Endothelial cell of umbilical vein (primary cell): Measurements from ENCODE around the gene ACSM4.

ENCODE experiments used
- FOS ChIP-seq: IDR thresholded peaks from 2 replicates; pipeline ENCODE4 v1.6.1; 2011; ENCODE audit warnings: mild to moderate bottlenecking, low read length, moderate library complexity, borderline replicate concordance; ENCODE audit not compliant: insufficient read depth
- MYC ChIP-seq: IDR thresholded peaks from one replicate; pipeline ENCODE4 v1.6.1; 2011; ENCODE audit warnings: mild to moderate bottlenecking, low read depth, low read length
- POLR2A ChIP-seq: IDR thresholded peaks from 2 replicates; pipeline ENCODE4 v1.6.1; 2012; ENCODE audit warnings: low read depth, mild to moderate bottlenecking, control low read depth, low read length
- POLR2AphosphoS5 ChIP-seq: IDR thresholded peaks from 2 replicates; pipeline ENCODE4 v1.6.1; 2012; ENCODE audit warnings: low read depth, mild to moderate bottlenecking, control low read depth, low read length, moderate library complexity; ENCODE audit not compliant: insufficient read depth
- TF ChIP-seq, protein P1 (sequence below), 2 donors: IDR thresholded peaks; 1 replicate in 1 of 2; 2 replicates in 1 of 2; pipeline ENCODE4 v1.5.1; 2011; ENCODE audit warnings: low read length in 2 of 2, mild to moderate bottlenecking in 2 of 2, moderate library complexity in 2 of 2, control low read depth in 1 of 2, inconsistent platforms in 1 of 2, low read depth in 1 of 2; ENCODE audit not compliant: insufficient read depth in 1 of 2; ENCODE audit errors: extremely low read depth in 1 of 2

DNA sequence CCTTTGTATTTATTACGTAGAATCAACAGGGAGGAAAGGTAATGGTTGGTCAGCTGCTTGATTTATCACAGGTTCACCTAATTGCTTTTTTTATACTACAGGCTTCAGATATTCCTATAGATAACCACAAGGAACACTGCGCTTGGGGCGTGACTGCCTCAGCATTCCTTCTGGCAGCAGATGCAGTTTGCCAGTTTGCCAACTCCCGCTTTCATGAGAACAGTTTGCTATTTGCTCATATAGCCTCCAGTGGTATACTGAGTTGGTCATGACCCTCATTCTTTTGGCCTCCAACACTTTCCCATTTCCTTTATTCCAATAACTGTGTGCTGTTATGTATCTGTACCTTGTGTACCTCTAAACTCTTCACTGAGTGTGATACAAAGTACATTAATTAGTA is 38.6 kb upstream of the ACSM4 start:
- TF ChIP-seq, protein P1, sequence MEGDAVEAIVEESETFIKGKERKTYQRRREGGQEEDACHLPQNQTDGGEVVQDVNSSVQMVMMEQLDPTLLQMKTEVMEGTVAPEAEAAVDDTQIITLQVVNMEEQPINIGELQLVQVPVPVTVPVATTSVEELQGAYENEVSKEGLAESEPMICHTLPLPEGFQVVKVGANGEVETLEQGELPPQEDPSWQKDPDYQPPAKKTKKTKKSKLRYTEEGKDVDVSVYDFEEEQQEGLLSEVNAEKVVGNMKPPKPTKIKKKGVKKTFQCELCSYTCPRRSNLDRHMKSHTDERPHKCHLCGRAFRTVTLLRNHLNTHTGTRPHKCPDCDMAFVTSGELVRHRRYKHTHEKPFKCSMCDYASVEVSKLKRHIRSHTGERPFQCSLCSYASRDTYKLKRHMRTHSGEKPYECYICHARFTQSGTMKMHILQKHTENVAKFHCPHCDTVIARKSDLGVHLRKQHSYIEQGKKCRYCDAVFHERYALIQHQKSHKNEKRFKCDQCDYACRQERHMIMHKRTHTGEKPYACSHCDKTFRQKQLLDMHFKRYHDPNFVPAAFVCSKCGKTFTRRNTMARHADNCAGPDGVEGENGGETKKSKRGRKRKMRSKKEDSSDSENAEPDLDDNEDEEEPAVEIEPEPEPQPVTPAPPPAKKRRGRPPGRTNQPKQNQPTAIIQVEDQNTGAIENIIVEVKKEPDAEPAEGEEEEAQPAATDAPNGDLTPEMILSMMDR (IDR thresholded peaks at IDR 0.05; ENCODE audit: extremely low read depth in 1 of 2, insufficient read depth in 1 of 2, low read depth in 1 of 2, low read length in 2 of 2) = no peak
- no peak for TF ChIP-seq POLR2AphosphoS5
- no peak for TF ChIP-seq POLR2A
- TF ChIP-seq FOS = no peak
- no peak for TF ChIP-seq MYC
